GDM1 (cell line): Measurements from ENCODE around the gene RDH11.

Experiments
- DNase-seq: peaks from one replicate; lab custom pipeline; 2025; lab: John Stamatoyannopoulos, UW

Gene RDH11

DNA sequence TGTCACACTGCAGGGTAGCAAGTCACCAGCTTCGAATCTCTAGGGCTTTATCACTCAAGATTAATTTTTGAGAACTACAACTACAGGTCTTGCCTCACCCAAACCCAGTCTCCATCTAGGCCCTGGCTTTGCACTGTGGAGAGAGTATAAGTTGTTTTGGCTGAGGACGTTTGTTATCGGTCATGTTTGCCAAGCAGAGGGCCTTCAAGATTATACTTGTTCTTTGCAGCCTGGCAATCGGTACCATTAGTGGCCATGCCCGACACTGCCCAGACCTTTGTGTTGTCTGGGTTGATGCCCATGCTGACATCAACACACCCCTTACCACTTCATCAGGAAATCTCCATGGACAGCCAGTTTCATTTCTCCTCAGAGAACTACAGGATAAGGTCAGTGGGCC, 50.1 kb downstream of the RDH11 start:
- DNase-seq: no peak

DNA sequence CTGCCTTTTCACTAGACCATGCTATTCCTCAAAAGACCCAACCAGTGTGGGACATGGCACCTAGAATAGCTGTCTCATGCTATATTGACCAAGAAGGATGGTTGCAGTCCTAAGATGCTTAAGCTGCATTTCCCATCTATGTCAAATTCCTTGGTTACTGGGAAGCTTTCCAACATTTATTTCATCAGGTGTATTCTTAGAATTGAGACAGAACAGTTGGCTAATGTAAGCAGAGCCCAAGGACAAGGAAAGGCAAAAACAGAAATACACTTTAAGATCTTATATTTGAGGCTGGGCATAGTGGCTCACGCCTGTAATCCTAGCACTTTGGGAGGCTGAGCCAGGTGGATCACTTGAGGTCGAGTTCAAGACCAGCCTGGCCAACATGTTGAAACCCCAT, 51.1 kb downstream of the RDH11 start:
- DNase-seq: no peak

- DNase-seq: no peak
Measured at GRCh38 chr14:67643713-67644112, 51.9 kb downstream of the RDH11 start.

DNA sequence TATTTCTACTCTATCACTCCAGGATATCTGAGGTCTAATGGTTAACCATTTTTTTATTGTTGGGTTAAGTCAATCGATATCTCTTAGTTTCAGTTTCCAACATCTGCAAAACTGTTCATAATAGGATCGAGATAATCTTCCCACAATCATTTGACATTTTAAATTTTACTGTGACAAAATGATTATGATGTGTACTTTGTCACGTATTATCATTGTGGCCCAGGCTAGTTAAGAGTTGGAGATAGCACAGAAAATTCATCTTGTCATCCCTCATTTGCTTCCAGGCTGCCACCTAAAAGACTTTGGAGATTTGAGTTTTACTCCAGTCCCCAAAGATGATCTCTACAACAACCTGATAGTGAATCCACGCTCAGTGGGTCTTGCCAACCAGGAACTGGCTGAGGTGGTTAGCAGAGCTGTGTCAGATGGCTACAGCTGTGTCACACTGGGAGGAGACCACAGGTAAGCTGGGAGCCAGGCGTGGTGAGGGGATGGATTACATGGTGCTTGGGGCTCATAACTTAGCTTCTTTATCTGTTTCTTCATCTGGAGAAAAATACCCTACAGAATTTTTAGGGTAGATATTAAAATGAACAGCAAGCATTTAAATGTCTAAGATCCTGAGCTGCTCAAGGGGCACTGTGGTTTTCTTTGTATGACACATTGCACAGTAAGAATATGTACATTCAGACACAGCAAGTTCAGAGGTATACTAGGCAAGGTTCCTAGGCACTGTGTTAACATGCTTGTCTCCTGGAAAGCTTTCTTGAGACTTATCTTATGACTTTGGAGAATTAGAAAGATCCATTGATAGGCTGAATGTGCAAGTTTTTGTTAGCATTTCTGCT, 53.4 kb downstream of the RDH11 start:
- no peak for DNase-seq

GRCh38 chr14:67641480-67641879, 54.1 kb downstream of the RDH11 start:
- DNase-seq: no peak

GRCh38 chr14:67638642-67639041, 56.9 kb downstream of the RDH11 start:
- no peak for DNase-seq

- no peak for DNase-seq
Measured at GRCh38 chr14:67636361-67636919, 59.1 kb downstream of the RDH11 start.

- no peak for DNase-seq
Measured at GRCh38 chr14:67633451-67634147, 62.0 kb downstream of the RDH11 start.

DNA sequence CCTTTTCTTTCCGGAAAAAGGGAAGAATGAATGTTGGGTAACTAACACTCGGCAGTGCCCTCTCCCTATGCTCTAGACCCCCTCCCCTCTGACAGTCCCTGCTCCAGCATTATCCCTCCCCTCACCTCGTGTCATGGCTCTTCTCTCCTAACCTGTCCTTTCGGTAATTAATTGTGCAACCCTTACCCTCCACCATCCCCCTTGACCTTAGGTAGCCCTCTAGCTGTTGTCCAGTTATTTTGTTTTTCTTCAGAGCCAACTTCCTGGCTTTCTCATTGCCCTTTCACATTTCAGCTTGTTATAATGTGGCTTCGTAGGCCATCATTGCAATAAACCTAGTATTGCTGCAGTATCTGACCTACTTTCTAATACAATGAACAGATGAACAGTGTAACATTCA, 64.6 kb downstream of the RDH11 start:
- no peak for DNase-seq

DNA sequence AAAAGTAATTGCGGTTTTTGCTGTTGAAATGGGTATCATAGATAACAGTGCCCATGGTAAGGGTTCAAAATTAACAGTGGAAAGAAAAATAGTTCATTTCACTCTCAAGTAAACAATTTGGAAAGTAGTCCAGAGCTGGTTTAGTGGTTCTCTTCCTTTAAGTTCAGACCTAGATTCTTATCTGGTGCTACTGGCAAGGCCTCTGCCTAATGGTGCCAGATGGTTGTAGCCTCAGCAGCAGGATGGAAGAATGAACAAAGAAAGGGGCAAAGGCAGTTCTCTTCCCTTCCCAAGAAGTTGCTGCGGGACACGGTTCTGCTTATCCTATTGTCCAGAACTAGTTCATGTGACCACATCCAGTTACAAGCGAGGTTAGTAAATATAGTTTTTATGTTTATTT, 65.4 kb downstream of the RDH11 start:
- DNase-seq: no peak

GRCh38 chr14:67627519-67627918, 68.0 kb downstream of the RDH11 start:
- no peak for DNase-seq
